Jurkat, Clone E6-1 (cell line): ENCODE measurements around the gene RNASE4.
"Not testable (repeated sequence)": the region's sequence is repeated elsewhere in the genome, so short reads cannot be mapped to it uniquely, and the experiment has no call there.

Experiments used
- DNase-seq: peaks from one replicate; pipeline ENCODE4 v3.0.0-alpha.2; 2011; ENCODE audit warnings: low read depth, low spot score
- H3K4me3 ChIP-seq: 2 replicates; pipeline ENCODE4 v1.5.1; 2011; ENCODE audit warnings: mild to moderate bottlenecking, low read length, control low read depth, moderate library complexity

The RNASE4 gene

DNA sequence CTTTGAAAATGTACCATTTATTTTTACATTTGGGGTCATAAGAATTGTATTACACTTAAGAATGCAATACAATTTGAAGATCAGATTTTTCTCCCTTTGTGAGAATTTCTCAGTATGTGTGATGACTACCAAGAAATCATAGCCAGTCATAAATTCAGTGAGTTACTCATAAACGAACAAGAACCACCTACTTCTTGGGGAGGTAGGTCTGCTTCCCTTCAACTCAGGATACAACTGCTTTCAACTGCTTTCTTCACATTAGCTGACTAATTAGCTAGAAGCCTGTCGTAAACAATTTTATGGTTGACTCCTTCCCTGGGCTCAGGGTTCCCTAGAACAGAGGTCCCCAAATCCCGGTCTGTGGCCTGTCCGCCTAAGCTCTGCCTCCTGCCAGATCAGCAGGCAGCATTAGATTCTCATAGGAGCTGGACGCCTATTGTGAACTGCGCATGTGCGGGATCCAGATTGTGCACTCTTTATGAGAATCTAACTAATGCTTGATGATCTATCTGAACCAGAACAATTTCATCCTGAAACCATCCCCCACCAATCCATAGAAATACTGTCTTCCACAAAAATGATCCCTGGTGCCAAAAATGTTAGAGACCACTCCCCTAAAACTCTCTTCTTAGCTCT lies 7.9 kb downstream of the RNASE4 start:
- no peak overlapping the region for H3K4me3 ChIP-seq
- DNase-seq = no peak

DNA sequence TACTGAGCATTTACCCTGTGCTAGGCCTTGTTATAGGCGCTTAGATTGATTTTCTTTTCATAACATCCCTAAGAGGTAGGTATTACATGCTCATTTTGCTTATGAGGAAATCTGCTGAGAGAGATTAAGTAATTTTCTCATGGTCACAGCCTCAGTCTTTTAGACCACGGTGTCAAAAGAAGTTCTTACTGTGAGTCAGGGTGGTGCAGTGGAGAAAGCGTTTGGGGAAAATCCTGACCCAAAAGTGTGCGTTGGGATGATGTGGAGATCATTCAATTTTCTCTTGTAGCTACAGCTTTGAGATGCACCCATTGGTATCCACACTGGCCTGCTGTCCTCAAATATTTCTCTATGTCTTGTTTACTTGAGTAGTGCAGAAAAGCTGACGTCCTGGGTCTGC lies 12.4 kb downstream of the RNASE4 start:
- DNase-seq = no peak
- no peak overlapping the region for H3K4me3 ChIP-seq

- peak; percentile 71 for DNase-seq
- no peak overlapping the region for H3K4me3 ChIP-seq
Observed at GRCh38 chr14:20697273-20698017, 13.1 kb downstream of the RNASE4 start.

DNA sequence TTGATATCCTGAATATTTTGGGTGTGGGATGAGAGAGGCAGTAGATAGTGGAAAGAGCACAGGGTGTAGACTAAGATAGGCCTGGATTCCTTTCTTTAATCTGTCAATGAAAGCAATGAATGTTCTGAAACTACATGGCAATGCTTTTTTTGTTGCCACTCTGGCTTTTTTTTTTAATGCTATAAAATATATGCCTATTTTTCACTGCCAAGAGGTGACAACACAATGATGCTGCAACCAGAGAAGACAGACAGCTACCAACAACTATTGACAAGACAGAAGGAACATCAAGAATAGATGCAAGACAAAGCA lies 13.6 kb downstream of the RNASE4 start:
- H3K4me3 ChIP-seq = no peak overlapping the region
- DNase-seq = no peak

DNA sequence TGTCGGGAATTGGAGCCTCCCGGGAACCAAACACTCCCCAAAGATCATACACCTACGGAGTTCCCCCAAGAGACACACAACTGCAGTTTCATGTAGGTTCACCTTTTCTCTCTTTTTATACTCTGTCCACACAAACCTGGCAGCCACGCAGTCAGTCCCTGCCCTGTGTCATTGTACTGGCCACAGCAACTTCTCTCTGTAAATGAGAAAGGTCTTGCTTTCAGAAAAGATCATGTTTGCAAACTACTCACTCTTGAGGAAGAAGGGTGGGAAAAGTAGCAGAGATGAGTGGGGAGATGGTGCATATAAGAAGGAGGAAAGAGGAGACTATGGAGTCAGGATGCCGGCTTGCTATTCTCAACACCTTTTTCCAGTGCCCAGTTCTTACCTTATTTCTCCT lies 14.6 kb downstream of the RNASE4 start:
- DNase-seq = no peak
- H3K4me3 ChIP-seq = no peak overlapping the region

GRCh38 chr14:20699931-20700330 lies 15.6 kb downstream of the RNASE4 start:
- H3K4me3 ChIP-seq = no peak overlapping the region
- DNase-seq = no peak

- DNase-seq, H3K4me3 ChIP-seq: not testable (repeated sequence)
Observed at GRCh38 chr14:20700965-20701364, 16.6 kb downstream of the RNASE4 start.

DNA sequence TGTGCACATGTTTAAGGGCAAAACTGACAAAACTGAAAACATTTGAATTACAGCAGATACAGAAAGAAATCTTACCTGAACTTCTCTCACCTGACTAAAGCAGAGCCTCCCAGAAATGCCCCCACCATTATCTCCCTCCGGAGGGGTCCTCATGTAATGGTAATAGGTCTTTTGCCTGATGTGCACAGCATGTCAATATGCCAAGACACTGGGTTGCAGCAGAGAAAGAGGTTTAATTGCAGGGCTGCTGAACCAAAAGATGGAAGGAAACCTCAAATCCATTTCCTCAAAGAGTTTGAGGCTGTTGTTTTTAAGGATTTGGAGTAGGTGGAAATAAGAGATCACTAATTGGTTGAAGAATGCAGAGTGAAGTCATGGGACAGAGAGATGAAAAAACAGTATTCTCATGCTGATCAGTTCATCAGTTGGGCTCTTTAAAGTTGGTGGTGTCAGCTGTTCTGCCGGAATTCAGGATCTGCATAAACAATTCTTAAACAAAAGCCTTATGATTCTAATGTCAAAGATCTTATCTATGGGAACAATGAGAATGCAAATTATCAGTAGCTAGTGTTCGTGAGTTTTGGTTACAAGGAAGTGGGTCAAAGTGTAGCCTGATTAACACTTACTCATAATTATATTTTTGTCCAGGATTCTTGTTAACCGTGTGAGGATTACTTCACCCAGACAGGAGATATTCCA lies 22.4 kb downstream of the RNASE4 start:
- no peak overlapping the region for H3K4me3 ChIP-seq
- DNase-seq = no peak

- no peak for DNase-seq
- H3K4me3 ChIP-seq = no peak overlapping the region
Observed at GRCh38 chr14:20707622-20708021, 23.3 kb downstream of the RNASE4 start.

DNA sequence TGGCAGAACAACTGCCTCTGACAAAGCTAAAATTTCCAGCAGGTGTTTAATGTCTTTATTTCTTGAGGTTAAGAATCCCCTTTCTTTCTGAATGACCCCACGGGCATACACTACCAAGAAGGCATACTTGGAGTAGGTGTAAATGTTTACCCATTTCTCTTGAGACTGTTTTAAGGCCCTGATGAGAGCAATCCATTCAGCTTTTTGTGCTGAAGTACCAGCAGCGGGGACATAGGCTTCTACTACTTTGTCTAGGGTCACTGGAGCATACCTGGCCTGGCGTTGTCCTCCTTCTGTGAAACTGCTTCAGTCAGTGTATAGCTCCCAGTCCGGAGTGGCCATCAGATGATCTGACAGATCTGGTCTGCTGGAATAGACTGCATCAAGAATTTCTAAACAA lies 26.9 kb downstream of the RNASE4 start:
- H3K4me3 ChIP-seq = no peak overlapping the region

DNA sequence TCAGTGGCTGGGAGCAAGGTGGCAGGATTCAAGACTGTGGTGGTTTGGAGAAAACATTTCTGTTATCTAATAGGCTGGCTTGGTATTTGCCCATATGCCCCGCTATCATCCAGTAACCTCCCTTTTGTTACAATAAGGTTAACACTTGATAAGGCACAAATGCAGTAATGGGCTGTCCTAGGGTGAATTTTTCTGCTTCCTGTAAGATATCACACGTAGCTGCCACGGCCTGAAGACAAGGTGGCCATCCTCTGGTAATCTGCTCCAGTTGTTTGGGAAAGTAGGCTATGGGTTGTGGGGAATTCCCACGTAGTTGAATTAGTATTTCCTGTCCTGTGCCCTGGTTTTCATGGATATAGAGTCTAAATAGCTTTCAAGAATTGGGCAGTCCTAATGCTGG lies 27.3 kb downstream of the RNASE4 start:
- no peak for DNase-seq
- H3K4me3 ChIP-seq = no peak overlapping the region

More for the DNA sequence above, 26.9 kb downstream of the RNASE4 start:
- DNase-seq = no peak

DNA sequence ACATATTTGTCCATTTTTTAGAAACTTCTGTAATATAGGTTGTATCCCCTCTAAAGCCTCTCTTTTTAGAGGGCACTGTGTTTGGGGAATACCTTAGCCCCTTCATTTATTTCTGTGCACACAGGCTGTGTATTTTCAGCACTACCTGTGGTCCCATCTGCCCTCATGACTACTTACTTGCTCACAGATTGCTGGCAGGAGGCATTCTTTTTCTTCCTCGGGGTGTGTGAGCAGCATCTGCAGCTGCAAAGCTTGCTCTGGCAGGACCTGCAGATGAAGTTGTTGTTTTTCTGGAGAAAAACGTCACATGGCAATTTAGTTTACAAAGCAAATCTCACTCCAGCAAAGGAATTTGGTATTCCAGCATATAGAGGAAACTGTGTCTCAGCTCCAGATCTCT lies 28.5 kb downstream of the RNASE4 start:
- H3K4me3 ChIP-seq = no peak overlapping the region
- DNase-seq = no peak

- no peak overlapping the region for H3K4me3 ChIP-seq
- no peak for DNase-seq
Observed at GRCh38 chr14:20714593-20715250, 30.4 kb downstream of the RNASE4 start.

DNA sequence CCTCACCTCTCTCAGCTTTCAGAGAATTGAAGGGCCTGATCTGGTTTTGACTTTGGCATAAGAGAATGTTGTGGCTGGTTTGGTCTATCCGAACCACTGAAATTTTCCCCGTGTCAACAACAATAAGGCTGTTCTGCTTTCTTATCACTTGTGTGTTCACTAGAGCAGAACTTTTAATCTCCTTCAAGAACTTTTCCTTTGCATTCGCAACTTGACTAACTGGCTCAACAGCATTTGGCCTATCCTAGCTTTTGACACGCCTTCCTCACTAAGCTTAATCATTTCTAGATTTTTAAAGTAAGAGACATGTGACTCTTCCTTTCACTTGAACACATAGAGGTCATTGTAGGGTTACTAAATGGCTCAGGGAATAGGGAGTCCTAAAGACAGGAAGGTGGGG lies 35.4 kb downstream of the RNASE4 start:
- no peak for DNase-seq
- H3K4me3 ChIP-seq = no peak overlapping the region

GRCh38 chr14:20720741-20721140 lies 36.4 kb downstream of the RNASE4 start:
- H3K4me3 ChIP-seq = no peak overlapping the region
- no peak for DNase-seq

GRCh38 chr14:20722016-20722415 lies 37.7 kb downstream of the RNASE4 start:
- H3K4me3 ChIP-seq = no peak overlapping the region
- DNase-seq = no peak

DNA sequence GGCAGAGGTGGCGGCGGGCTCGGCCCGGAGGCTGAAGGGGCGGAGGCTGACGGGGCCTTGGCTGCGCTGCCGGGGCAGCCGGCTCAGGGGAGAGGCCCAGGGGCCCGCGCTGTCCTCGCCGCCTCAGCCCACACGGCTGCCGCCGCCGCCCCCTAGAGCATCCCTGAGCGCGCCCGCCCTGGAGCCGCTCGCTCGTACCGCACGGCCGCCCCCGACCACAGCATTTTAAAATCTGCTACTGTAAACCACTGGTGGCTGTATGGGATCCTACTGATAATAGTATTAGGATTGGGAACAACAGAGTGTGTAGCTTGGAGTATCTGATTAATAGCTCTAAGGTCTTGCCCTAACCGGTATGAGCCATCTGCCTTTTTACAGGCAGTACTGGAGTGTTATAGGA lies 39.1 kb downstream of the RNASE4 start:
- H3K4me3 ChIP-seq = no peak overlapping the region
- DNase-seq = no peak

GRCh38 chr14:20726121-20726520 lies 41.8 kb downstream of the RNASE4 start:
- H3K4me3 ChIP-seq, DNase-seq: not testable (repeated sequence)

- no peak overlapping the region for H3K4me3 ChIP-seq
Observed at GRCh38 chr14:20726531-20726930, 42.2 kb downstream of the RNASE4 start.

GRCh38 chr14:20730891-20731290 lies 46.5 kb downstream of the RNASE4 start:
- no peak overlapping the region for H3K4me3 ChIP-seq
- DNase-seq = no peak

More at GRCh38 chr14:20726531-20726930, 42.2 kb downstream of the RNASE4 start:
- DNase-seq = no peak
